HL-60 (cell line): Measurements from ENCODE around the gene PRPSAP1.
"Not testable (repeated sequence)": the region's sequence is repeated elsewhere in the genome, so short reads cannot be mapped to it uniquely, and the experiment has no call there.

ENCODE experiments used
- DNase-seq, 2 experiments: peaks; one replicate each; pipeline ENCODE4 v3.0.0-alpha.2; 2010 to 2020; ENCODE audit warnings: low read depth in 1 of 2, low spot score in 1 of 2
- H3K27ac ChIP-seq: fragments of 250-450 bp; sonication (Bioruptor Pico); replicated peaks from 2 replicates; pipeline ENCODE4 v1.5.1; 2020; ENCODE audit warnings: mild to moderate bottlenecking, moderate library complexity
- H3K27me3 ChIP-seq: fragments of 250-450 bp; sonication (Bioruptor Pico); 2 replicates; pipeline ENCODE4 v1.5.1; 2021; ENCODE audit warnings: mild to moderate bottlenecking, moderate library complexity; ENCODE audit not compliant: insufficient read depth, poor library complexity, severe bottlenecking
- H3K4me3 ChIP-seq: replicated peaks from 2 replicates; pipeline ENCODE4 v1.5.1; 2011; ENCODE audit warnings: mild to moderate bottlenecking, control low read depth, low read length; ENCODE audit not compliant: insufficient read depth
- CTCF ChIP-seq: IDR thresholded peaks from one replicate; pipeline ENCODE4 v1.5.1; 2011; ENCODE audit warnings: low read length, control low read depth, inconsistent platforms; ENCODE audit not compliant: insufficient read depth
- GABPA ChIP-seq: IDR thresholded peaks from 2 replicates; pipeline ENCODE4 v1.6.1; 2012; ENCODE audit warnings: low read depth
- POLR2AphosphoS5 ChIP-seq: IDR thresholded peaks from 2 replicates; pipeline ENCODE4 v1.6.1; 2012; ENCODE audit warnings: low read depth
- SPI1 ChIP-seq: IDR thresholded peaks from 2 replicates; pipeline ENCODE4 v1.6.1; 2012; ENCODE audit warnings: low read depth, mild to moderate bottlenecking, borderline replicate concordance
- TF ChIP-seq, protein P1 (sequence below): IDR thresholded peaks from 2 replicates; pipeline ENCODE4 v1.6.1; 2012; ENCODE audit warnings: low read depth; ENCODE audit not compliant: insufficient replicate concordance

Gene PRPSAP1

GRCh38 chr17:76268991-76269981, 84.4 kb downstream of the PRPSAP1 start:
- DNase-seq, result no peak
- Histone ChIP-seq H3K27me3 (no peaks in the 10 kb centered on the region), H3K27ac (peak overlapping the region; percentile 75), H3K4me3 (no peak overlapping the region)
- TF ChIP-seq GABPA (no peak), POLR2AphosphoS5 (no peak), CTCF (no peak), SPI1 (no peak)
- TF ChIP-seq, protein P1, sequence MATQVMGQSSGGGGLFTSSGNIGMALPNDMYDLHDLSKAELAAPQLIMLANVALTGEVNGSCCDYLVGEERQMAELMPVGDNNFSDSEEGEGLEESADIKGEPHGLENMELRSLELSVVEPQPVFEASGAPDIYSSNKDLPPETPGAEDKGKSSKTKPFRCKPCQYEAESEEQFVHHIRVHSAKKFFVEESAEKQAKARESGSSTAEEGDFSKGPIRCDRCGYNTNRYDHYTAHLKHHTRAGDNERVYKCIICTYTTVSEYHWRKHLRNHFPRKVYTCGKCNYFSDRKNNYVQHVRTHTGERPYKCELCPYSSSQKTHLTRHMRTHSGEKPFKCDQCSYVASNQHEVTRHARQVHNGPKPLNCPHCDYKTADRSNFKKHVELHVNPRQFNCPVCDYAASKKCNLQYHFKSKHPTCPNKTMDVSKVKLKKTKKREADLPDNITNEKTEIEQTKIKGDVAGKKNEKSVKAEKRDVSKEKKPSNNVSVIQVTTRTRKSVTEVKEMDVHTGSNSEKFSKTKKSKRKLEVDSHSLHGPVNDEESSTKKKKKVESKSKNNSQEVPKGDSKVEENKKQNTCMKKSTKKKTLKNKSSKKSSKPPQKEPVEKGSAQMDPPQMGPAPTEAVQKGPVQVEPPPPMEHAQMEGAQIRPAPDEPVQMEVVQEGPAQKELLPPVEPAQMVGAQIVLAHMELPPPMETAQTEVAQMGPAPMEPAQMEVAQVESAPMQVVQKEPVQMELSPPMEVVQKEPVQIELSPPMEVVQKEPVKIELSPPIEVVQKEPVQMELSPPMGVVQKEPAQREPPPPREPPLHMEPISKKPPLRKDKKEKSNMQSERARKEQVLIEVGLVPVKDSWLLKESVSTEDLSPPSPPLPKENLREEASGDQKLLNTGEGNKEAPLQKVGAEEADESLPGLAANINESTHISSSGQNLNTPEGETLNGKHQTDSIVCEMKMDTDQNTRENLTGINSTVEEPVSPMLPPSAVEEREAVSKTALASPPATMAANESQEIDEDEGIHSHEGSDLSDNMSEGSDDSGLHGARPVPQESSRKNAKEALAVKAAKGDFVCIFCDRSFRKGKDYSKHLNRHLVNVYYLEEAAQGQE, result no peak

DNA sequence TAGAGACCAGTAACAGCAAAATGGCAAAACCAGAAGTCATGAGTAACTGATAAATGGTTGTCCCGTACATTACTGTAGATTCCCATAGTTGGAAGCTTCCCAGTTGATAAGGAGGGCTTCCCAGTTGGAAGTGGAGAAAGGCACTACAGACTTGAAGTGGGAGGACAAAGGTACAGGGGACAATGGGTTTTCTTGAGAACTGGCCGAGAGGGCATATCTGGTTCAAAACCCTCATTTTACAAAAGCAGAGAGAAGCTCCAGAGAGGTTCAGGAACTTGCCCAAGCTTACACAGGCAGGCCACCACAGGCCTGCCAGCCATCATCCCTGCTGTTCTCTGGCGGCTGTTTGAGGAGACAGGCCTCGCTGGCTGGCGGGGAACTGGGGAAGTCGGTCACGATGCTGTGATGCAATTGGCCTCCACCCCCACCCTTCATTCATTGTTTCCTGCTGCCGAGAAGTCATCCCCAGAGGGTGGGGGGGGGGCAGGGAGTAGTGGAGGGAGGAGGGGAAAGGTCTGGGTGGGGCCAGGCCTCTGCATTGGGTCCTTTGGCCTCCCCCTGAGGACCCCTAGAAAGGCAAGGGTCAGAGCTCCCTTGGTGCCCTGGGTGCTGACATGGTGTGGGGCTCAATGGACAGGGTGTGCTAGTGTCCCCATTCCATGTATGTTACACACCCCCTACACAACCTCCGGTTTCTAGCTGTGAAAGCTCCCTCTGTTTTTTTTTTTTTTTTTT, 85.5 kb downstream of the PRPSAP1 start:
- peak; percentile 87 to 96 for DNase-seq
- Histone ChIP-seq H3K27ac (peak overlapping the region; percentile 75), H3K27me3 (no peaks in the 10 kb centered on the region), H3K4me3 (no peak overlapping the region; the same call in 1 of the 2 replicates)
- TF ChIP-seq CTCF (no peak), SPI1 (peak; percentile 81; the same call in 1 of the 2 replicates), POLR2AphosphoS5 (peak; percentile 89), GABPA (no peak)
- TF ChIP-seq, protein P1, result no peak

GRCh38 chr17:76267581-76268001, 86.1 kb downstream of the PRPSAP1 start:
- H3K4me3 ChIP-seq, DNase-seq, H3K27me3 ChIP-seq: not testable (repeated sequence)
- H3K27ac ChIP-seq, result peak overlapping the region; percentile 75

DNA sequence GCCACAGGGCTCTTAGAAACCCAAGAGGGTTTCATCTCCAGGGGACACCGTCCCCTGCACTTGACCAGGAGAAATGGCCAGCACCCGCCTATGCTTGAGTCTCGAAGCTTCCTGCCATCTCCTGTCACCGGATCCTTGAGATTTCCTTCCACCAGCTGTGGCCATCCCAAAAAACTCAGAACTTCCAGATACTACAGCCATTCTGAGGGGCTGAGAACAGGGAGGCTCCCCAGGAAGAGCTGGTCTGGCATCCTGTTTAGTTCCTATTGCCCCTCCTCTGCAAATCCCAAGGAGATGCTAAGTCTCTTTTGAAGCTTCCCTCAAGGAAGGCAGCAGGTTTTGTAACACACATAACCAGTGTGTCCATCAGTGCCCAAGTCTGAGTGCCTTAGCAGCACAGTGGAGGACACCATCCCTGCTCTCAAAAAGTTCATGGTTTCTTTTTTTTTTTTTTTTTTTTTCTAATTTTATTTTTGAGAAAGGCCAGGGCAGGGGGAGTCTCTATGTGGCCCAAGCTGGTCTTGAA, 86.6 kb downstream of the PRPSAP1 start:
- Histone ChIP-seq H3K4me3 (peak overlapping the region; percentile 84), H3K27ac (peak overlapping the region; percentile 75), H3K27me3 (no peaks in the 10 kb centered on the region)
- TF ChIP-seq, protein P1, result no peak
- TF ChIP-seq CTCF (no peak), POLR2AphosphoS5 (no peak), SPI1 (no peak), GABPA (no peak)
- DNase-seq, result no peak
